Astrocyte (in vitro differentiated cells and primary cell): ENCODE data around the gene KRT7. TPM values are rescaled to one million over a fixed set of nuclear protein-coding genes. Genes with fewer than 3 reads are reported as not detected.

ENCODE experiments used
- DNase-seq: peaks from one replicate; pipeline ENCODE4 v3.0.0-alpha.2; 2010; ENCODE audit warnings: low read depth
- FAIRE-seq: peaks from 2 replicates; lab custom pipeline; 2011; peaks lifted over from hg19 to GRCh38; lab: Jason Lieb, UNC
- H2AFZ ChIP-seq: 2 replicates; pipeline ENCODE4 v1.6.0; 2012; ENCODE audit warnings: low read depth, low read length, inconsistent platforms
- H3K27ac ChIP-seq: 2 replicates; pipeline ENCODE4 v1.5.1; 2011; ENCODE audit warnings: low read depth, low read length, inconsistent platforms
- H3K27me3 ChIP-seq: 2 replicates; pipeline ENCODE4 v1.6.0; 2011; ENCODE audit warnings: low read length, inconsistent platforms; ENCODE audit not compliant: insufficient read depth
- H3K36me3 ChIP-seq: 2 replicates; pipeline ENCODE4 v1.5.1; 2011; ENCODE audit warnings: low read length, inconsistent platforms; ENCODE audit not compliant: insufficient read depth
- H3K4me1 ChIP-seq: 2 replicates; pipeline ENCODE4 v1.5.1; 2011; ENCODE audit warnings: low read length, inconsistent platforms; ENCODE audit not compliant: insufficient read depth
- H3K4me2 ChIP-seq: 2 replicates; pipeline ENCODE4 v1.6.0; 2012; ENCODE audit warnings: low read length, inconsistent platforms
- H3K4me3 ChIP-seq: 2 replicates; pipeline ENCODE4 v1.5.1; 2011; ENCODE audit warnings: low read depth, mild to moderate bottlenecking, low read length, inconsistent platforms; ENCODE audit not compliant: insufficient read depth
- H3K79me2 ChIP-seq: 2 replicates; pipeline ENCODE4 v1.6.0; 2012; ENCODE audit warnings: mild to moderate bottlenecking, low read length, inconsistent platforms; ENCODE audit not compliant: insufficient read depth
- H3K9ac ChIP-seq: 2 replicates; pipeline ENCODE4 v1.6.0; 2012; ENCODE audit warnings: mild to moderate bottlenecking, low read length, inconsistent platforms
- H3K9me3 ChIP-seq: 2 replicates; pipeline ENCODE4 v1.5.1; 2012; ENCODE audit warnings: low read depth, mild to moderate bottlenecking, low read length, inconsistent platforms; ENCODE audit not compliant: insufficient read depth
- H4K20me1 ChIP-seq: 2 replicates; pipeline ENCODE4 v1.6.0; 2012; ENCODE audit warnings: low read length, inconsistent platforms; ENCODE audit not compliant: insufficient read depth
- H3K27ac Mint-ChIP-seq: one replicate; pipeline ENCODE4 v1.8.0; 2021; ENCODE audit warnings: mild to moderate bottlenecking, mixed read lengths; ENCODE audit not compliant: unreplicated experiment
- H3K27me3 Mint-ChIP-seq: one replicate; pipeline ENCODE4 v1.8.0; 2021; ENCODE audit warnings: low read depth, mixed read lengths; ENCODE audit not compliant: unreplicated experiment
- H3K36me3 Mint-ChIP-seq: one replicate; pipeline ENCODE4 v1.8.0; 2021; ENCODE audit warnings: low read depth, mixed read lengths; ENCODE audit not compliant: unreplicated experiment
- H3K4me1 Mint-ChIP-seq: one replicate; pipeline ENCODE4 v1.8.0; 2021; ENCODE audit warnings: low read depth, mixed read lengths; ENCODE audit not compliant: unreplicated experiment
- H3K4me3 Mint-ChIP-seq: one replicate; pipeline ENCODE4 v1.8.0; 2021; ENCODE audit warnings: mild to moderate bottlenecking, moderate library complexity, mixed read lengths; ENCODE audit not compliant: unreplicated experiment
- H3K9me3 Mint-ChIP-seq: one replicate; pipeline ENCODE4 v1.8.0; 2021; ENCODE audit warnings: mild to moderate bottlenecking, mixed read lengths; ENCODE audit not compliant: unreplicated experiment
- CTCF ChIP-seq: IDR thresholded peaks from 2 replicates; pipeline ENCODE4 v1.5.1; 2011; ENCODE audit warnings: low read depth, mild to moderate bottlenecking, inconsistent platforms, low read length, moderate library complexity; ENCODE audit not compliant: insufficient read depth
- EZH2 ChIP-seq: IDR thresholded peaks from 2 replicates; pipeline ENCODE4 v1.6.1; 2012; ENCODE audit warnings: mild to moderate bottlenecking, low read length, inconsistent platforms; ENCODE audit not compliant: insufficient read depth
- total RNA-seq: library from RNA; stranded (reverse); gene quantifications from 2 replicates; pipeline ENCODE4 v1.2.1, GENCODE V29; 2021

Gene KRT7
- total RNA-seq, 1 donor from 2014 or later, result 149 TPM

- Mint-ChIP-seq H3K4me3 (no peak overlapping the region), H3K27me3 (peaks cover 54% of the 10 kb centered on the region), H3K9me3 (peaks cover 9% of the 10 kb centered on the region), H3K36me3 (no peaks in the 10 kb centered on the region), H3K27ac (no peak overlapping the region), H3K4me1 (peaks cover 19% of the 10 kb centered on the region)
- no peak for FAIRE-seq
- Histone ChIP-seq H3K36me3 (no peaks in the 10 kb centered on the region), H3K9me3 (no peaks in the 10 kb centered on the region), H3K9ac (no peak overlapping the region), H3K79me2 (no peaks in the 10 kb centered on the region), H4K20me1 (no peaks in the 10 kb centered on the region), H3K4me1 (peaks cover 20% of the 10 kb centered on the region), H3K4me3 (no peak overlapping the region), H2AFZ (no peak overlapping the region), H3K4me2 (no peak overlapping the region), H3K27me3 (peaks cover 10% of the 10 kb centered on the region), H3K27ac (no peak overlapping the region)
- no peak for TF ChIP-seq CTCF
- TF ChIP-seq EZH2, result no peak
- DNase-seq, result no peak
These were observed 30.9 kb downstream of the KRT7 start for GRCh38 chr12:52263761-52264434.

- H3K79me2 ChIP-seq, result no peaks in the 10 kb centered on the region
- peaks cover 20% of the 10 kb centered on the region for H3K4me1 ChIP-seq
- H3K36me3 Mint-ChIP-seq, result no peaks in the 10 kb centered on the region
- no peaks in the 10 kb centered on the region for H4K20me1 ChIP-seq
- H3K9ac ChIP-seq, result no peak overlapping the region
- FAIRE-seq (no peak), DNase-seq (no peak)
- H3K36me3 ChIP-seq, result no peaks in the 10 kb centered on the region
- H3K4me2 ChIP-seq, result no peak overlapping the region
- H3K4me3 ChIP-seq, result no peak overlapping the region
- peaks cover 50% of the 10 kb centered on the region for H3K27me3 Mint-ChIP-seq
- peak overlapping the region; percentile 20 for H3K4me3 Mint-ChIP-seq
- H3K4me1 Mint-ChIP-seq, result peaks cover 19% of the 10 kb centered on the region
- H2AFZ ChIP-seq, result no peak overlapping the region
- no peak overlapping the region for H3K27ac ChIP-seq
- no peak for TF ChIP-seq EZH2
- TF ChIP-seq CTCF, result no peak
- peaks cover 9% of the 10 kb centered on the region for H3K9me3 Mint-ChIP-seq
- no peak overlapping the region for H3K27ac Mint-ChIP-seq
- no peaks in the 10 kb centered on the region for H3K9me3 ChIP-seq
- H3K27me3 ChIP-seq, result peaks cover 6% of the 10 kb centered on the region
These were observed 31.4 kb downstream of the KRT7 start for GRCh38 chr12:52264435-52264825.

GRCh38 chr12:52266514-52266913 lies 33.5 kb downstream of the KRT7 start:
- H3K9ac ChIP-seq, result no peak overlapping the region
- no peaks in the 10 kb centered on the region for H3K36me3 Mint-ChIP-seq
- H3K27me3 ChIP-seq, result peaks cover 6% of the 10 kb centered on the region
- H4K20me1 ChIP-seq, result no peaks in the 10 kb centered on the region
- H3K79me2 ChIP-seq, result no peaks in the 10 kb centered on the region
- peaks cover 7% of the 10 kb centered on the region for H3K4me1 Mint-ChIP-seq
- FAIRE-seq (no peak), DNase-seq (no peak)
- H3K27ac ChIP-seq, result no peak overlapping the region
- no peak overlapping the region for H2AFZ ChIP-seq
- TF ChIP-seq CTCF, result no peak
- TF ChIP-seq EZH2, result no peak
- no peak overlapping the region for H3K27ac Mint-ChIP-seq
- no peak overlapping the region for H3K4me3 ChIP-seq
- no peak overlapping the region for H3K4me3 Mint-ChIP-seq
- H3K9me3 Mint-ChIP-seq, result peaks cover 7% of the 10 kb centered on the region
- H3K4me2 ChIP-seq, result no peak overlapping the region
- H3K27me3 Mint-ChIP-seq, result peaks cover 37% of the 10 kb centered on the region
- H3K9me3 ChIP-seq, result no peaks in the 10 kb centered on the region
- peaks cover 8% of the 10 kb centered on the region for H3K4me1 ChIP-seq
- H3K36me3 ChIP-seq, result no peaks in the 10 kb centered on the region
